ENCODE results near the gene CASP7. TPM values are rescaled to one million over a fixed set of nuclear protein-coding genes. Genes with fewer than 3 reads are reported as not detected.

Gene CASP7
- polyA plus RNA-seq, 3 donors: 9.9 to 26.1 (median 16.0) TPM

DNA sequence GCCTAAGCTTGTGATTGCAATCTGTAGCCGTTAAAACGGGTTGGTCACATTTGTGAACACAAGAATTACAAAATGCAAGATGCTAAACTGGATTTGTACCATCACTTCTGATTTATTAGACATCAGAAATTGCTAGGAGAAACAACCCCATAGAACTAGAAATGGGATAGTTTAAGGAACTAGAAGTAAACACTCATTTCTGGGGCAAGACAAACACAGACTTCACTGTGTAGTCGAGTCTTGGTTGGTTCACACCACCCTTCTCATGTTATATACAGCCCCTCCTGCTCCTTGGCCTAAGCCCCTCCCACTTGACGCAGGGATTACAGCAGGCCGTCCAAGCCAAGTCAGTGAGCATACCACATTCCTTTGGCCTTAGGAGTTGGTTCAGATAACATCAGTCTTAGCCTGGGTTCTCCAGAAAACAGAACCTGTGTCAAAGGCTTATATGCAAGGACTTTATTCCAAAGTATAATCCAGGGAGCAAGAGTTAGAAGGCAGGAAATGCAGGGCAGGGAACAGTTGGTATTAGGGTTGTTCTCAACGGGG is 13.8 kb upstream of the CASP7 start:
- Histone ChIP-seq H3K27me3 (ENCODE audit: control insufficient read depth in 2 of 2, insufficient read depth in 2 of 2, low read length in 2 of 2) (no peaks in the 10 kb centered on the region), H3K4me1 (ENCODE audit: control insufficient read depth in 1 of 2, insufficient read depth in 2 of 2, low read length in 2 of 2) (peaks cover 0 to 3% of the 10 kb centered on the region in 2 donors), H3K79me2 (ENCODE audit: insufficient read depth, low read length) (no peaks in the 10 kb centered on the region), H4K20me1 (ENCODE audit: insufficient read depth, low read length) (no peaks in the 10 kb centered on the region), H3K4me2 (replicated peaks; ENCODE audit: extremely low read depth, low read length, poor library complexity, severe bottlenecking) (no peak overlapping the region), H2AFZ (ENCODE audit: insufficient read depth, low read depth, low read length, poor library complexity, severe bottlenecking) (no peak overlapping the region), H3K36me3 (replicated peaks in 1 of 2; ENCODE audit: control insufficient read depth in 1 of 2, insufficient read depth in 2 of 2, low read length in 2 of 2) (no peaks in the 10 kb centered on the region), H3K9ac (ENCODE audit: insufficient read depth, low read length, poor library complexity, severe bottlenecking) (no peak overlapping the region), H3K9me3 (replicated peaks in 1 of 2; ENCODE audit: control insufficient read depth in 1 of 2, insufficient read depth in 1 of 2, low read length in 2 of 2) (peaks cover 0 to 7% of the 10 kb centered on the region in 2 donors), H3K4me3 (replicated peaks in 1 of 3; ENCODE audit: low read depth in 2 of 3, low read length in 3 of 3) (no peak overlapping the region), H3K27ac (ENCODE audit: low read depth in 1 of 2, low read length in 2 of 2) (no peak overlapping the region)
- peaks cover 9% of the 10 kb centered on the region for H3K4me1 Mint-ChIP-seq
- H3K27me3 Mint-ChIP-seq (ENCODE audit: low read depth in 3 of 3): peaks cover 2 to 5% (median 3%) of the 10 kb centered on the region in 3 donors
- H3K36me3 Mint-ChIP-seq: no peaks in the 10 kb centered on the region
- TF ChIP-seq, protein P1, sequence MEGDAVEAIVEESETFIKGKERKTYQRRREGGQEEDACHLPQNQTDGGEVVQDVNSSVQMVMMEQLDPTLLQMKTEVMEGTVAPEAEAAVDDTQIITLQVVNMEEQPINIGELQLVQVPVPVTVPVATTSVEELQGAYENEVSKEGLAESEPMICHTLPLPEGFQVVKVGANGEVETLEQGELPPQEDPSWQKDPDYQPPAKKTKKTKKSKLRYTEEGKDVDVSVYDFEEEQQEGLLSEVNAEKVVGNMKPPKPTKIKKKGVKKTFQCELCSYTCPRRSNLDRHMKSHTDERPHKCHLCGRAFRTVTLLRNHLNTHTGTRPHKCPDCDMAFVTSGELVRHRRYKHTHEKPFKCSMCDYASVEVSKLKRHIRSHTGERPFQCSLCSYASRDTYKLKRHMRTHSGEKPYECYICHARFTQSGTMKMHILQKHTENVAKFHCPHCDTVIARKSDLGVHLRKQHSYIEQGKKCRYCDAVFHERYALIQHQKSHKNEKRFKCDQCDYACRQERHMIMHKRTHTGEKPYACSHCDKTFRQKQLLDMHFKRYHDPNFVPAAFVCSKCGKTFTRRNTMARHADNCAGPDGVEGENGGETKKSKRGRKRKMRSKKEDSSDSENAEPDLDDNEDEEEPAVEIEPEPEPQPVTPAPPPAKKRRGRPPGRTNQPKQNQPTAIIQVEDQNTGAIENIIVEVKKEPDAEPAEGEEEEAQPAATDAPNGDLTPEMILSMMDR (IDR thresholded peaks at IDR 0.05): no peak
- no peak overlapping the region for H3K27ac Mint-ChIP-seq
- peaks cover 3 to 10% (median 6%) of the 10 kb centered on the region in 7 donors for H3K9me3 Mint-ChIP-seq
- no peak overlapping the region for H3K4me3 Mint-ChIP-seq
- 100% methylated on average over 2 of the region's 6 CpGs for WGBS (ENCODE audit: insufficient coverage)
- intact Hi-C loops (cut with micrococcal nuclease): no loop called here
- DNase-seq: no peak

DNA sequence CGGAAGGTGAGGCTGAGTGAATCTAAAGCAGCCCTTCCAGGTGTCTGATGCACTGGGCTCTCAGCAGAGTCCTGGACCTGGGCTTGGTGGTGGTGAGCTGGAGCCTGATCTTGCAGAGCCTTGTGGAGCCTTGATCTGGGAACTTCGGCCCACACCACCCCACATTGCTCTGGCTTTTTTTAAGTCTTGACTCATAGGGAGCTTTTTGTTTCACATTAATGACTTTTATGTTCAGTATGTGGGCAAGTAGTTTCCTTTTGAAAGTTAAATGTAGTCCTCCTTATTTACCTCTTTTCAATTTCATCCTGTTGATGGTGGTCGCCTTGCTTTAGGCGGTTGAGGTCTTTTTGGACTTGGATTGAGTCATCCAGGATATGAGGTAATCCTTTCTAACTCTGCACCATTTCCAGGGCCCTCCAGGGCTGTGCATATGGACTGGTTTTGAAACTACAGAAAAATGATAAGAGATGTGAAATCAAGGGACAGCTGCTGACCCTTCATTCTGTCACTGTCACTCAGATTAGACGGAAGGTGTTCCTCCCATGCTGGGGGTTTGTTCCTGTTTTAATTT is 12.9 kb upstream of the CASP7 start:
- H3K4me2 ChIP-seq (replicated peaks; ENCODE audit: extremely low read depth, low read length, poor library complexity, severe bottlenecking): no peak overlapping the region
- no peaks in the 10 kb centered on the region for H3K36me3 ChIP-seq (replicated peaks in 1 of 2; ENCODE audit: control insufficient read depth in 1 of 2, insufficient read depth in 2 of 2, low read length in 2 of 2)
- no peak for DNase-seq
- no peaks in the 10 kb centered on the region for H3K79me2 ChIP-seq (ENCODE audit: insufficient read depth, low read length)
- peaks cover 0 to 3% of the 10 kb centered on the region in 2 donors for H3K4me1 ChIP-seq (ENCODE audit: control insufficient read depth in 1 of 2, insufficient read depth in 2 of 2, low read length in 2 of 2)
- no peak overlapping the region for H3K4me3 ChIP-seq (replicated peaks in 1 of 3; ENCODE audit: low read depth in 2 of 3, low read length in 3 of 3)
- Mint-ChIP-seq H3K9me3 (peaks cover 4 to 18% (median 9%) of the 10 kb centered on the region in 7 donors), H3K36me3 (no peaks in the 10 kb centered on the region), H3K27ac (no peak overlapping the region), H3K4me3 (no peak overlapping the region), H3K4me1 (peaks cover 9% of the 10 kb centered on the region), H3K27me3 (ENCODE audit: low read depth in 3 of 3) (peaks cover 0 to 5% (median 4%) of the 10 kb centered on the region in 3 donors)
- H3K9ac ChIP-seq (ENCODE audit: insufficient read depth, low read length, poor library complexity, severe bottlenecking): no peak overlapping the region
- no peaks in the 10 kb centered on the region for H4K20me1 ChIP-seq (ENCODE audit: insufficient read depth, low read length)
- H3K27me3 ChIP-seq (ENCODE audit: control insufficient read depth in 2 of 2, insufficient read depth in 2 of 2, low read length in 2 of 2): no peaks in the 10 kb centered on the region
- no peak overlapping the region for H2AFZ ChIP-seq (ENCODE audit: insufficient read depth, low read depth, low read length, poor library complexity, severe bottlenecking)
- peaks cover 0 to 12% of the 10 kb centered on the region in 2 donors for H3K9me3 ChIP-seq (replicated peaks in 1 of 2; ENCODE audit: control insufficient read depth in 1 of 2, insufficient read depth in 1 of 2, low read length in 2 of 2)
- no peak overlapping the region for H3K27ac ChIP-seq (ENCODE audit: low read depth in 1 of 2, low read length in 2 of 2)
- 86% methylated on average over 1 of the region's 5 CpGs for WGBS (ENCODE audit: insufficient coverage)
- TF ChIP-seq, protein P1 (IDR thresholded peaks at IDR 0.05): no peak
- intact Hi-C loops (cut with micrococcal nuclease): no loop called here

Data from CD14-positive monocyte (primary cell).